GM10248 (cell line): ENCODE results near the gene AP2A2.

Experiments
- CTCF ChIA-PET: fragments of 300-600 bp; sonication (Branson Sonifier 250); formaldehyde crosslinking; extraction: SDS; loops from one replicate; lab custom pipeline; 2021; ENCODE audit warnings: antibody characterized with exemption; lab: Yijun Ruan, JAX
- POLR2A ChIA-PET: fragments of 350-650 bp; sonication (Branson Sonifier 250); formaldehyde crosslinking; extraction: SDS; loops from one replicate; lab custom pipeline; 2020; ENCODE audit warnings: antibody characterized with exemption; lab: Yijun Ruan, JAX
- DNase-seq: peaks from one replicate; pipeline ENCODE4 v3.0.0; 2012; ENCODE audit errors: extremely low spot score
- TF ChIP-seq, protein P1 (sequence below): IDR thresholded peaks from 2 replicates; pipeline ENCODE4 v1.5.1; 2012; ENCODE audit warnings: mild to moderate bottlenecking, low read depth; ENCODE audit errors: extremely low read depth, missing control alignments, control extremely low read depth

The AP2A2 gene

GRCh38 chr11:1034456-1035295 is 109.0 kb downstream of the AP2A2 start:
- POLR2A ChIA-PET = no interaction called here
- CTCF ChIA-PET = no interaction called here
- TF ChIP-seq, protein P1, sequence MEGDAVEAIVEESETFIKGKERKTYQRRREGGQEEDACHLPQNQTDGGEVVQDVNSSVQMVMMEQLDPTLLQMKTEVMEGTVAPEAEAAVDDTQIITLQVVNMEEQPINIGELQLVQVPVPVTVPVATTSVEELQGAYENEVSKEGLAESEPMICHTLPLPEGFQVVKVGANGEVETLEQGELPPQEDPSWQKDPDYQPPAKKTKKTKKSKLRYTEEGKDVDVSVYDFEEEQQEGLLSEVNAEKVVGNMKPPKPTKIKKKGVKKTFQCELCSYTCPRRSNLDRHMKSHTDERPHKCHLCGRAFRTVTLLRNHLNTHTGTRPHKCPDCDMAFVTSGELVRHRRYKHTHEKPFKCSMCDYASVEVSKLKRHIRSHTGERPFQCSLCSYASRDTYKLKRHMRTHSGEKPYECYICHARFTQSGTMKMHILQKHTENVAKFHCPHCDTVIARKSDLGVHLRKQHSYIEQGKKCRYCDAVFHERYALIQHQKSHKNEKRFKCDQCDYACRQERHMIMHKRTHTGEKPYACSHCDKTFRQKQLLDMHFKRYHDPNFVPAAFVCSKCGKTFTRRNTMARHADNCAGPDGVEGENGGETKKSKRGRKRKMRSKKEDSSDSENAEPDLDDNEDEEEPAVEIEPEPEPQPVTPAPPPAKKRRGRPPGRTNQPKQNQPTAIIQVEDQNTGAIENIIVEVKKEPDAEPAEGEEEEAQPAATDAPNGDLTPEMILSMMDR = no peak
- no peak for DNase-seq

- no peak for DNase-seq
- ChIA-PET POLR2A (no interaction called here), CTCF (no interaction called here)
- TF ChIP-seq, protein P1 = no peak
Observed at GRCh38 chr11:1035577-1036283, 110.1 kb downstream of the AP2A2 start.

DNA sequence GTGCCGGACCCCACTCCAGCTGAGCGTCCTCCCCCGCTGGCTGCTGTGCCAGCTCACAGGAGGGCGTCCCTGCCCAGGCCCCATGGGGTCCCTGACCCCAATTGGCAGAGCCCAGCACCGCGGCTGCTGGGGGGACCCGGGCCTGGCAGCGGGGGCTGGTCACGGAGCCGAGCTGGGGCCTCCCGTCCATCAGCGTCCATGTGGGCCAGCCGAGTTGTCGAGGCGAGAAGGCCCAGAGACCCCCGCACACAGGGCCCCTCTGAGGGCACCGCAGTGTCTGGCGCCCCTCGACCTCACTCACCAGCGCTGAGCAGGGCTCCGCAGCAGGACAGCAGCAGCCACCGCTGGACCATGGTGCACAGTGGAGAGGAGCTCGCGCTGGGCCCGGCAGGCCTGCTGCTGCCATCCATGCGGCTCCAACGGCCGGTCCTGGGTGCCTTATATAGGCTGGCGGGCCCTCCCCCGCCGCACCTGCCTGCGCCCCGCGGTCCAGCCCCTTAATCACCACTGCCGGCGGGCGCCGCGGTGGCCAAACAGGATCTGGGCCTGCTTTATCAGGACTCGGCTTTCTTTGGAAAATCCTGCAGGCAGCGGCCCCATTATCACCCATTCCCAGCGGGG is 110.7 kb downstream of the AP2A2 start, which contains the start of gene MUC6:
Gene MUC6 (minus strand): TSS at position 416 of the 621 bp plus-strand sequence. CDS start 63 bp downstream, at position 353.
- DNase-seq = no peak
- ChIA-PET CTCF (no interaction called here), POLR2A (no interaction called here)
- TF ChIP-seq, protein P1 = no peak

- ChIA-PET POLR2A (no interaction called here), CTCF (no interaction called here)
- DNase-seq = no peak
- TF ChIP-seq, protein P1 = no peak
Observed at GRCh38 chr11:1036931-1037330, 111.3 kb downstream of the AP2A2 start.

DNA sequence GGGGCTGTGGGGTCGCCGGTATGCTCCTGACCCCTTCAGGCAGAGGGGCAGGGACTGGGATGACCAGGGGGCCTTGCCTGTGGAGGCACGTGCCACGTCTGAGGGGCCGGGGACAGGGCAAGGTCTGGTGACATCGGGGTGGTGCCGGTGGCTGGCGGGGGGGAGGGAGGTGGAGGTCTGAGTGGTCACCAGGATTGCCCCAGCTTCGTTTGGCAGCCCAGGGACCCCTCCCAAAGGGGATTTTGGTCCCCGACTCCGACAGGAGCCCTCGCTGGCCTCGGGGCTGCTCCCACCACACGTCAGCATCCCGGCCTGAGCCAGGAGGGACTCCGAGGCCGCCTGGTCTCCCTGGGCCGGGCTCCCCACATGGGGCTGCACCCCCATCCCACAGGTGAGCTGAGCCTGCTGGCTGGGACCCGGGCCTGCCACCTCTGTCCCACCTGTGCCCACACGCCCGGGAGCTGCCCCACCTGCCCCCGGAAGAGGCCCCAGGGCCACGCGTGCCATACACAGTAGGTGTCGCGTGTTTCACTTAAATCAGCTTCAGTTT is 111.9 kb downstream of the AP2A2 start:
- ChIA-PET POLR2A (no interaction called here), CTCF (no interaction called here)
- TF ChIP-seq, protein P1 = no peak
- no peak for DNase-seq

DNA sequence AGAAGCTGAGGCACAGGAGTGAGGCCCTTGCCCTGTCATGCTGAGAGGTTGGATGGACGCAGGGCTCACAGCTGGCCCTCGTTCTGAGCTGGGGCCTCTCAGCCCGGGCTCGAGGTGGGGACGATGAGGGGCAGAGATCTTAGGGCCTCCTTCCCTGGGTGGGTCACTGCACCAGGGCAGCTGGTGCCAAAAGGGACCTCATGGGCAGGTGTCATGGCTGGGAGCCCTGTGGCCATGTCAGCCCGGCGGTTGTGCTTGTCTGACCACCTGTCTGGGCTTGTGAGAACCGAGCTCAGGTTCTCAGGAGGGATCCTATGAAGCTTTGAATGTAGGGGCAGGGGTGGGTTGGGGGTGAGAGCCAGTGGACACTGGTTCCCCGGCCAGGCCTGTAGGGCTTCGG is 112.7 kb downstream of the AP2A2 start:
- CTCF ChIA-PET = no interaction called here
- TF ChIP-seq, protein P1 = no peak
- no peak for DNase-seq
- POLR2A ChIA-PET = no interaction called here
